HG02981 (cell line): ENCODE data around the gene NRP2.

Experiments
- ATAC-seq: cut with Tn5 transposase; IDR thresholded peaks from one replicate; pipeline ENCODE4 v1.9.1; 2021; ENCODE audit warnings: mild to moderate bottlenecking, moderate library complexity; ENCODE audit not compliant: unreplicated experiment

NRP2 gene

GRCh38 chr2:205800224-205800623 is 117.9 kb downstream of the NRP2 start:
- no peak for ATAC-seq

DNA sequence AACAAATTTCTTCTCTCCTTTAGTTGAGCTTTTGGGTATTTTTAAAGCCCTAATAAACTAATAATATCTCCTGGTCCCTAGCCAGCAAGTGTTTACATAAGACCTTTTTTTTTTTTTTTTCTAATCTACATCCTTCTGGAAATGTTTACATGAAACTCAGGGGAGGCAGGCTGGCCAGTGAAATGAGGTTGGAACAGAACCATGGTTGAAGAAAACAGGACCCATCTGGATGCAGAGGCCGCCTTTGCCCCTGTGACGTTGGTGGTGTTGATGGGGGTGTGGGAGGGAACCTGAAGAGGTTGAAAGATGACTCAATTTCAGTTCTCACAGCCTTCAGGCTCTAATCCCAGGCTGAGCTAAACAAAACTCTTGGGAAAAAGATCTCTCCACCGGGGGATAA is 118.5 kb downstream of the NRP2 start:
- no peak for ATAC-seq

GRCh38 chr2:205802065-205802464 is 119.8 kb downstream of the NRP2 start:
- no peak for ATAC-seq

DNA sequence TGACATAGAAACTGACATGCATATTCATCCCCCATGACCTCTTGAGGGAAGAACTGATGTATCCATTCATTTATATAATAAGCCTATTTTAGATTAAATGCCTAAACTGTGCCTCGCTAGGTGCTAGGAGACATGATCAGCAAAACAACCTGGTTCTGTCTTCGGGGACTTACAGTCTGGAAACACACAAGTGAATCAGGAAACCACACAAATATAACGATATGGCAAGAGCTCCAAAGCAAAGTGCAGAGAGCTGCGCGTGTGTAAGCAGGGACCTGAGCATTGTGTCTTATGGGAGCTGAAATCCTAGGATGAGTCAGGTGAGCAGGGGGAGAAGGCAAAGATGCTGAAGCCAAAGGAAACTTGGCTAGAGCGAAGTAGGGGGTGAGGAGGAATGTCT is 120.6 kb downstream of the NRP2 start:
- no peak for ATAC-seq

GRCh38 chr2:205803500-205803899 is 121.2 kb downstream of the NRP2 start:
- ATAC-seq: no peak

- ATAC-seq: no peak
Measured at GRCh38 chr2:205805136-205805535, 122.8 kb downstream of the NRP2 start.

DNA sequence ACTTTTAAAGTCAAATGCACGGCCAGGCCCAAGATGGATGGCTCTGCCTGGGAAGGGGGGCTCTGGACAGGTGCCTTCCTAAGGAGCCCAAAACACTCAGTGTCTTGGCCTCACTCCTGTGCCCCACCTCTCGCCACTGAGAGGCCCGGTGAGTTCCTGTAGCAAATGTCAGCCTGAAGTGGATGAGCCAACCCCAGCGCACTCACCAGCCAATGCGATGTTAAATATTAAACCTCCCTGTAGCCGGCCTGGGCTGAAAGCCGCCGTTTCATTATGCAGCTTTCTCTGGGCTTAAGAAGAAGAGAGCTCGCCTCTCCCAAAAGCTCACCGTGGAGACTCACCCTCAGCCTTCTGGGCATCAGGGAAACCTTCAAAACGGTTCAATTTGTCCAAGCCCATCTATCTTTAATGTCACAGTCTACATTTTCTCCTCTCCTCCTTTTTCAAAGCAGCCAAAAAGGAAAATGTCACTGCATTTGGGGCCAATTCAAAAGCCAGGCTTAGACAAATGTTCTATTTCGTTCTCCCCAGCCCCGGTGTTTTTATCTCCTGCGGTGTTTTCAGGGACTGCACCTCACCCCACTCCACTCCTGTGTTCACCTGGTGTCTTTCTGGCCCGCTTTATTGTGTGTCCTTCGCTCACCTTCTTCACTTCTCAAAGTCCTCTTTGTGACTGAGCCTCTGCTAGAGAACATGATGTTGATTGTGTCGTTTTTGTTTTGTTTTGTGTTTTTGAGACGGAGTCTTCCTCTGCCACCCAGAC is 124.0 kb downstream of the NRP2 start:
- no peak for ATAC-seq

GRCh38 chr2:205807229-205807628 is 124.9 kb downstream of the NRP2 start:
- ATAC-seq: no peak

DNA sequence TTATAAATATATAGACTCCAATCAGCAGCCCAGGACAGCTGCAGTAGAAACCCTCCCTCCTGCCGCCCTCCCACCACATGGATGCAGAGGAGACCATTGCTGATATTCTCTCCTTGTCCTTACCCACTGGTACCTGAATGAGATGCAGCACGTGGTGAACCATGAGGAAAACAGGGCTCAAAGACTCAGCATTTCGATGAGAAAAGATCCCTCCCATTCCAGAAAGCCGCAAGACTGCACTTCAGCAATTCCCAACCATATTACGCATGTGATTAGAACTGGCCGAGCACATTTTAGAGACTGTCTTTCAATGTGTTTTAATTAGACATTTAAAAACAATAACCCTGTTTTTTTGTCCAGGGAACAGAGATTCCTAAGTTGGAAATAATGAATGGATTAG is 125.5 kb downstream of the NRP2 start:
- no peak for ATAC-seq

- no peak for ATAC-seq
Measured at GRCh38 chr2:205808486-205809121, 126.3 kb downstream of the NRP2 start.

DNA sequence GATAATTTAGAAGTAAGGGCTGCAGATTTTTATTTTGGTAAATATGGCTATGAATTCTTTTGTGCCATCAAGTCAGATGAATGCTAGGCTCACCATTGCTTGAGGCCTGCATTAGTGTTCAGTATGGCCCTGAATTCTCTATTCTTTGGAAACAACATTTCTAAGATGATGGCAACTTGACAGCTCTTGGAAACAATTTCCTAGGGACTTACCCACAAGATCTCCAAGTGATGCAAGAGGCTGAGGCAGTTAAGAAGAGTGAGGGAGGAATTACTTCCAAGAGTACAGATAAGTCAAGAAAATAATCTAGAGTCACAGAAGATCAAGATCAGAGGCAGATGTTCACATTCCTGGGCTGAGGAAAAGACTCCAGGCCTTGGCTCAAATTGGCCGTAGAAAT is 129.1 kb downstream of the NRP2 start:
- no peak for ATAC-seq

GRCh38 chr2:205814039-205814364 is 131.7 kb downstream of the NRP2 start:
- no peak for ATAC-seq

DNA sequence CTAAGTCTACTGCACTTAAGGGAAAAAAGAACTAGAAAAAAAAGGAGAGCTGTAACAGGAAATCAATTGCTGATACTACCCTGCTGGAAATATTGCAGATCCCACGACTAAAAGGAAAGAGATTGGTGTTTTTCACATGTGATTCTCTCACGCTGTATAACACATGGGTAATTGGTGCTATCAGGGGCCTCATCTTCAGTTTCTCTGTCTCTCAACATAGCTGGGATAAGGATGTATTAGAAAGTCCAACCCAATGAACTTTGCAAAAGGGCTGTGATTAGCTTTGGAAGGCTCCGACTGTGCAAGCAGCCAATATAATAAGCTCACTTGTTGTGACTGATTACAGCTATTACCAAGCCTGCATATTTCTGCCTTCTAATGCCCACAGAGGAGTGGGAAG is 133.4 kb downstream of the NRP2 start:
- no peak for ATAC-seq

DNA sequence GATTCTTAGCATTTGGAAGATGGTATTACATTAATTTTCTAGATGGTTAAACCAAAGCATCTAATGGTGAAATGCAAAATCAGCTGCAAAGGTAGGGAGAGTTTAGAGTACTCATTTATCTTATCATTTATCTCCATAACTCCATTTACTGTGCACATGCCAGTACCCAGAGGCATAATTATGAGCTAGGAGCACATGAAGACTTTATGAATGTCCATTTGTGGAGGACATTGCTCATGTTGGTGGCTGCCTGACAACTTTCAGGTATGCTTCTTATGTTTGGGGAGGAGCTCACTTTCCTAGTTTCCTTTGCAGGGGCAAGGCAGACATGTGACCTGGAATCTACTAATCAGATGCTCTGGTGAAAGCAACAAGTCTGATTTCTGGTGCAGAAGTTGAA is 134.0 kb downstream of the NRP2 start:
- no peak for ATAC-seq

DNA sequence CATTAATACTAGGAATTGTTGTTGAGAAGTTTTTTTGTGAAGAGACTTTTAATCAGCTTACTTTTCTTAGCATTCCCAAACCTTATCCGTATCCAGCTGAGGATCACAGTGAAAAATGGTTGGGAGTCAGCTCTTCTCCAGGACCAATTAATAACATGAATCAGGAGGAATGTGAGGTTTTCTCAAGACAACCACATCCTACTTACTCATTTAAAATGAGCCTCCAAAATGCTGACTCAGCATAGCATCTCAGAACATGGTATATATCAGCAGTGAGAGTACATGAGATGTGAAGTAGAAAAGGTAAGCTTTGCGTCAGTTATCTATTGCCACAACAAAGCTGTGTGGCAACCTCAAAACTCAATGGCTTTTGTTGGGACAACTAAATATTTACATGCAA is 140.3 kb downstream of the NRP2 start:
- ATAC-seq: no peak

DNA sequence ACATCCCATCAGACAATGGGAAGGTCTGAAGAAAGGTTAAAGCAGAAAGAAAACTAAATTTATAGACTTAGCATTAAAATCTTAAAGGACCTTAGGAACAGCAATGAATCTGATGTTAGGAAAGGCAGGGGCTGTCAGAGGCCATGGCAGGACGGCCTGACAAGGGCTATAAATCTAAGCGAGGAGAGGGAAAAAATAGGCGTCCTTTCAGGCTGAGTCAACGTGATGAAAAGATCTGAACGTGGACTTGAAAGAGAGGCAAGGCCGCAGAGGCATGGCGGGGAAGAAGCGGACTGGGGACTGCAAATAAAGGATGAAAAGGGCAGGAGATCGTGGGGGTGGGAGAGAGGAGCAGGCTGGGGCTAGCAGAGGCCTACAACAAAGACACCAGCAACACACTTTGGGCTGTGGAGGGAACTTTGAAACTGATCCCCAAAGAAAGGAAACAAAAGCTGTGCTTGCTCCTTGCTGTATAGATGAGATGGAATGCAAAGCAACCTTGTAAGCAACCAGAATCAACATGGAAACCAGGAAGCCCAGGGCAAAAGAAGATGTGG is 145.6 kb downstream of the NRP2 start:
- no peak for ATAC-seq

DNA sequence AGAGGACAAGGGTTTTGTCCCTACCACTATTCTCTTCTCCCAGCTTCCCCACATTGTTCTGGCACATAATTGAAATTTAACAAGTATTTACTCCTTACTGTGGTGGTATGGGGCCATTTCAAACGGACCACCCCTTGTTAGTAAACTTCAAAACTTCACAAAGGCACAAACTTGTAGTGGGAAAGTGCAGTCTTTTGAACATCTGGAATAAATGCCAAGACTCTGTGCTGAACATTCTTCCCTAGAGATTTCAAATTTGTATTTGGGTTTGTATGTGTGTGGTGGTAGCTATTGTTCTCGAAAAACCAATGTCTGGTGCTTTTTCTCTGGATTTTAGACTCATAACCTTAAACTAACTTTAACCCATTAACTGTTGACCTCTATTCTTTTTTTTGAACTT is 151.6 kb downstream of the NRP2 start:
- ATAC-seq: no peak

DNA sequence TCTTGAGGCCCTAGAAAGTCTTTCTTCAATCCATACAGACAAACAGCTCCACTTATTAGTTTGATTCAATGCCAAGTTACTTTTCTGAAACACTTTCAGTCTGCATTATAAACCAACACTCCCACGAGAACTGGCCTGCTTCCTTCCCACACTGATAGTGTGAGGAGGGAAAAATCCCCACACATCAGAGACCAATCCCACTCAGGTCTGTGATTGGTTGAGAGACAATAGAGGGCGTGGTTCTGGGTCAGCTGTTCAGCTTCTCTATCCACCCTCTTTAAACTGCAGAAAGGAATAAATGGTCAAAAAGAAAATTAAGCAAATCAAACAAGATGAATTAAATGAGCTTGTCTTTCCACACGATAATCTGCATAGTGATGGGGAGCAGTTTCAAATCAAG is 152.5 kb downstream of the NRP2 start:
- no peak for ATAC-seq

DNA sequence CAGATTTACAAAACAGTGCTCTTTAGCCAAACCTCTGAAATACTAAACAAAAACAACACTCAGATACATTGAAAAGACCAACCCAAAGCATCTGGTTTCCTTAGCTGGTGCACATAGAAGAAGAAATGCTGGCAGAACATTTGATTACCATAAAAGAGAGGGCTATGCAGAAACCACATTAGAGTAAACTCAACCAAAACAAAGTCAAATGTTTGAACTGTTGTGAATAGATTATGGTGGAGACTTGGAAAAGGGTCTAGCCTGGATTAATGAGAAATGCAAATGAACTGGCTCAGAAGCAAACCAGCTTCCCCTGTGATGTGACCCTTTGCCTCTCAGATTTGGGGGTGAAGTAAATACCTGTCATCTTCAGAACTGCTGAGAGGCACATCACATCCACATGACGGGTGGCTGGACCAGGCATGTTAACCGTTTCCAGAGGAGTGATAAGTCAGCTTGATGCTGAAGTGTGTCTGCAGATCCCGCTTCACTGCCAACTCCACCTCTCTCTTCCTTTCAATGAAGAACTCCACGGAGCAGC is 153.0 kb downstream of the NRP2 start:
- ATAC-seq: no peak

DNA sequence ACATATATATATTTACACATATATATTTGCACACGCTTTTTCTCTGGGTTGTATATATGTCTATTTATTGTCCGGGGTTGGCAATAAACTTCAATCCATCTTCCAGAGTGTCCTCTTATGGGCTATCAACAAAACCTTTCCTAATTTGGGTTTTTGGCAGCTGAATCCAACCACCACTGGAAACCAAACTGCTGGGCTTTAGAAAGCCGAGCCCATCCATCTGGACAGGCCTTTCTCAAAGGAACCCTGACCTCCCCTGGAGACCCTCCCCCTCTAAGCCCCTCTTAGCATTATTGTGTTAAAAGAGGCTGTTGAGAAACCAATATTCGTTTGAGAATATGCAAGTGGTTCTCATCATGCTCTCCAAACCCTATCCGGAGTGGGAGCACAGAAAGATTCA is 153.6 kb downstream of the NRP2 start:
- no peak for ATAC-seq

DNA sequence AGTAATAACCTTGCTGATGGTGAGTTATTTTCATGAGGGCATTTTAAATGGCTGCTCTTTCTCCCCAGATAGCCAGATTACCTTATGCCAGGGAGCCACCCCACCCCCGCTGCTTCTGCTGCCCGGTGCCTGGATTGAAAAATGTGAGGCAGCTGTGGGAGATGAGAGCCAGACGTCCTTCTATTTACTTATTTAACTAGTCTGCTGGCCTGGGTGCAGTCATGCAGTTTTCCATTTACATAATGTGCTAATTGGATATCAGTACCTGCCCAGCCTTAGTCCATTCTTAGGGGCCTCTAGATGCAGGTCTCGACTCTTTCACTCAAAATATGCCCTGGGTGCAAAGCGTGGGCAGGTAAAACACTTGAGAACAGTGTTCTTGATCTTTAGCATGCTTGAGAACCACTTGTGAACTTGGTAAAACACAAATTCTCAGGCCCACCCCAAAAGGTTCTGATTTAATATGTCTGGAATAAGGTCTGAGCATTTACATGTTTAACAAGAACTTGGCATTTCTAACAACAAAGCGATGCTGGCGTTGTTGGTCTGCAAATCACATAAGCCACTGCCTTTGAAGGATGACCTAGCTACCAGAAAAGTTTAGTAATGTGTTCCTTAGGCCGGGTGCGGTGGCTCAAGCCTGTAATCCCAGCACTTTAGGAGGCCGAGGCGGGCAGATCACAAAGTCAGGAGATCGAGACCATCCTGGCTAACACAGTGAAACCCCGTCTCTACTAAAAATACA is 154.3 kb downstream of the NRP2 start:
- ATAC-seq: no peak

- no peak for ATAC-seq
Measured at GRCh38 chr2:205837663-205838062, 155.4 kb downstream of the NRP2 start.
